Stimulated activated CD4-positive, alpha-beta T cell treated with anti-CD3 and anti-CD28 coated beads, Interleukin-2, amount 100 ng/mL, for 24 hours (primary cell): Measurements from ENCODE around the gene CLCN7.

ENCODE experiments used
- DNase-seq, 2 donors: peaks; one replicate each; pipeline ENCODE4 v3.0.0-alpha.2; 2020

The CLCN7 gene

DNA sequence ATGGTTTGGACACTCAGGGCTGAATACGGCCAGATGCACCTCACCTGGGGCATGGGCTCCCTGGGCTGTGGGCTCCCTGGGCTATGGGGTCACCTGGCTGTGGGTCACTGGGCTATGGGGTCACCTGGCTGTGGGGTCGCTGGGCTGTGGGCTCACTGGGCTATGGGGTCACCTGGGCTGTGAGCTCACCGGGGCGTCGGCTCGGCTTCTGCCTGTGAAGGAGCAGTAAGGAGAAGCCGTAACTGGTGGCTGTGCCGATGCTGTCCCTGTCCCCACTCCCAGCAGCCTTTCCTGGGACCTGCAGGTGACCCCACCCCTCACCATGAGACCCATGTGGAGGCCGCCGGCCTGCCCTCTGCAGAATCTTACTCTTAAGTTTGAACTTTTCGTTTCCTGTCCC, 45.8 kb downstream of the CLCN7 start:
- no peak for DNase-seq

DNA sequence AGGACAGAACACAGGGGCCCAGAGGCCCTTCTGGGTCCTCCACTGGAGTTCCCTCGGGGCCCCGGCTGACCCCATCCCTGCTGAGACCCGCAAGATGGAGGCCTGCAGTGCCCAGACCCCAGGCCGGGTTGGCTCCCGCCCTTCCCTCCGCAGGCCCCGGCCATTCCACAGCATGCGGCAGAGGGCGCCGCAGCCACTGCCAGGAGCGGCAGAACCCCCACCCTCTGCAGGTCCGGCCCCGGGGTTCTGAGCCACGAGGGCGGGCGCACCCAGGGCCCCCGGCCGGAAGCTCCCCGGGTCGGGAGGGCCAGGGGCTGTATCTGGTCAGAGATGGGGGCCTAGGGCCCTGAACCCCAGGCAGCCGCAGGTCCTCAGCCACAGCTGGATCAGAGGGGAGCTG, 46.3 kb downstream of the CLCN7 start:
- peak; percentile 55 to 64 for DNase-seq

DNA sequence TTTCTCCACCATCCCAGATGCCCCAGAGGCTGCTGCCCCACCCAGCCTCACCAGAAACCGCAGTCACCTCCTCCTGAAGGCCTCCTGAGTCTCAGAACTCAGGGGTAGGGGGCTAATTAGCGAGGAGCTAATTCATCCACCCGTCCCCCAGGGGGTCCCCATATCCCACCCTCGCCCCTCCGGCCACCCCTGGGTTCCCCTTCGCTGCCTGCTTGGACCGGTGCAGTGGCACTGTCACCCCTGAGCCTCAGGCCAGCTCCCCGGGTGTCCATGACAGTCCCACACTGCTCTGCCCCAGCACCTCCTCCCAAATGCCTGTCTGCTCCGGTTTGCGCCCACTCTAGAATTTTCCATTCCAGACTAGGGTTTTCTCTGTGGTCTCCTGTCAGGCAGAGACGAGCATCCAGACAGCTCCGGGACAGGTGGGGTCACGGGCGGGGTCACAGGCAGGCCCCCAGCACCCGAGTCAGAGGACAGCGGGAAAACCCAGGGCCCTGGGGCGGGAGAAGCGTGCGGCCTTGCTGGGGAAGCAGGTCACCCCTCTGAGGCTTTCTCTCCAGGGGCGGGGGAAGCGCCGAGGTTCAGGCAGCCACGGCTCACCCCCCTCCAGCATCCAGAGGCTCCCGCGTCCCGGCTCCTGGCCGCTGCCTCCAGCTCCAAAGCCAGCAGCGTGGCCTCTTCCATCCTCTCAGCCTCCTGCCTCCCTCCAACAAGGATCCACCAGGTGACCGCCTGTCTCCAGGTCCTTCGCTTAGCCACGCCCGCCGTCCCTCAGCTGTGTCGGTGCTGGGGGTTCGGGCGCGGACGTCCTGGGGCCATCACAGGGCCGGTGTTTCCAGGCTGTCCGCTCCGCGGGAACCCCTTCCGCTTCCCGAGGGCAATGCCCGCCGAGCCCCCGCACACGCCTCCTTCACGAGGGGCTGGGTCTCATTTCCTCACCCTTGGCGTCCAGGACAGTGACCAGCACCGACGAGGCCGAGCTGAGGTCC, 47.1 kb downstream of the CLCN7 start:
- DNase-seq, result no peak

DNA sequence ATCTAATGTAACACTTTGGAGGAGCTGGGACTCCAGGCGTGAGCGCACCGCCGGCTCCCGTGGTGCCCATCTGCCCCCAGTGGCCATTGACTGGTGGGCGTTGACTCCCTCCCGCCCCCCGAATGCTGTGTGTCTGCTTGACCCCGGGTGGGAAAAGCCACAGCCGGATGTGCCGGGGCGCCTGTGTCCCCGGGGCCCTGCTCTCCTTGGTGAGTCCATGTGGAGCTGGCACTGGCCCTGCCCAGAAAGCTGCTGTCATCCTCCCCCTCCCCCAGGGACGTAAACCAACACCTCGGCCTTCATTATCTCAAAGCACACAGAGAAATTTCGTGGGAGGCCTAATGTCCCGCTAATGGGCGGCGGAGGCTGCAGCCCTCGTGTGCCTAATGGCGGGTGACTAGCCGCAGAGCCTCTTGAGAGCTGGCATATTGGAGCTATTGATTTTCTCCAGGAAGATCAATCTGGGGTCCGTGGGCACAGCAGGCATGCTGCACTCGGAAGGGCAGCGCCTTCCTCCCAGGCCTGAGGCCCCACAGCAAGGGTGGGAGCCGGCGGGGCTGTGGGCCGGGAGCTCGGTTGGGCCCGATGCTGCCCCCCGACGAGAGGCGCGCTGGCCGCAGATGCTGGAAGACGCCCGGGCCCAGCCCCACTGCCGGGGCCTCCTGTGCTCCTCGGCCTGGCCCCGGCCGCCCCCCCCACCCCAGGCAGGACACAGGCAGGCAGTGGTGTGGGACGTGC, 47.9 kb downstream of the CLCN7 start:
- DNase-seq, result no peak

DNA sequence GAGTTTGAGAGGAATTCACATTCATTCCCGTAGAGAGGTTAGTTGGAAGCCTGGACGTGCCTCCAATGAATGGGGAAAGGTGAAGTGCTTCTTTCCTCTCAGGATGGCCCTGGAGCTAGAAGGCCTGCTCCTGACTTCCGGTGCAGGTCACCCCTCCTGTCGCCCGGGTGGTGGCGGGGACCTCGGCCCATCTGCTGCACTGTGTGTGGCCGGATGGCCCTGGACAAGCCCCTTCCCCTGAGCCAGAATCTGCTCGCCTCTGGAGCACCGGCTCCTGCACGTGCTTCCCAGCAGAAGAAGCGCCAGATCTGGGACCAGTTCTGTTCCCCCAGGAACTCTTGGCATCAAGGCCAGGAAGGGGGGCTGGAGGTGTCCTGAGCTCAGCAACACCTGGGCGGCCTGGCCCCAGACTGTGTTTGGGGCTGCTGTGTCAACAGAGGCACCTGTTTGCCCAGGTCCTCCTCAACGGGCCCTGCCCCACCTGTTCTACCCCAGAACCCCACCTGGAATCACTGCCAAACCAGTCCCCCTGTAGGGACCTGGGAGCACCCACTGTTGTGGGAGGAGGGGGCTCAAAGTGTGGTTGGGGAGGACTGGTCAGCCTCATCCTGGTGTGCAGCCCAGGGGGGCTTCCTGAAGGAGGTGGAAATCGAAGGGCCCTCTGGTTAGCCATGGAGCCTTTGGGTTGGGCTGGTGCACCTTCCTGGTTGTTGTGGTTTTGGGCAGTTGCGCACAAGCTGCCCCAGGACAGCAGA, 49.0 kb downstream of the CLCN7 start:
- no peak for DNase-seq

DNA sequence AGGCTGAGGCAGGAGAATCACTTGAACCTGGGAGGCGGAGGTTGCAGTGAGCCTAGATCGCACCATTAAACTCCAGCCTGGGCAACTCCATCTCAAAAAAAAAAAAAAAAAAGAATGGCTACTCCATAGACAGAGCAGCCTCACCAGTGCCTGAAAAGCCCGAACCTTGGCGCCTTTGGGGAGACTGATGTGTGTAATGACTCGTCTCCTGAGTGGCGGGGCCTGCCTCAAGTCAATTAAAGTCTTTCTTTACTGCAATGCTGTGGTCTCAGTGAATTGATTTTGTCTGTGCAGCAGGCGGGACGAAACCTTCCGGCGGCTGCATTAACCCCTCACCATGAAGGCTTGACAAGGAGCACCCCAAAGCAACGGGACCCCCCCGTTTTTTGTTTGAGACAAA, 50.8 kb downstream of the CLCN7 start:
- DNase-seq, result no peak

DNA sequence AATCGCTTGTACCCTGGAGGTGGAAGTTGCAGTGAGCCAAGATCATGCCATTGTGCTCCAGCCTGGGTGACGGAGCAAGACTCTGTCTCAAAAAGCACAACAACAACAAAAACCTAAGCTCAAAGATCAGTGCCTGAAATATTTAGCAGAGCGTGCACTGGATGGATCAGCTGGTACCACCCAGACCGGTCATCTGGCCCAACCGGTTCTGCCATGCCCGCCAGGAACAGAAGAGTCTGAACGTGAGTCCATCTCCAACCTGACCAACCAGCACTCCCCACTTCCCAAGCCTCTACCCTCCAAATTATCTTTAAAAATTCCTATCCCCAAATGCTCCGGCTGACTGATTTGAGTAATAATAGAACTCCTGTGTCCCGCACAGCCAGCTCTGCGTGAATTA, 52.8 kb downstream of the CLCN7 start:
- no peak for DNase-seq

DNA sequence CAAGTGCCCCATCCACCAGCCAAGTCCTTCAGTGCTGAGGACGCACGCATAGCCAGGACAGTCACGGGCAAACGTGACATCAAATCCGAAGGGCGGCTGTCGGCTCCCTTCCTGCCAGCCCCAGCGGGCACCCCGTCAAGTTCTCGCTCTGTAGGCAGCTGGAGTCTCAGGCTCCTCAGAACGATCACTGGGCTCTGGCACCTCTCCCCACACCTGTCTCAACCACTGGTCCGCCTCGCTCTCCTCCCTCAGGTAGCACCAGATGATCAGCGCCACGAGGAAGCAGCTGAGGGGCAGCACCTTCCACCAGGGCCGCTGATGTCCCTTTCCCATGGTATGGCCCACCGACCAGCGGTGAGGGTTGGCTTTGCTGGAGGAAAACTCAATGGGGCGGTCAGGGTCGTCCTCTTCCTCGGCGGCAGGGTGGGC, 54.7 kb downstream of the CLCN7 start:
- peak in 1 of 2 donors; percentile 12 for DNase-seq

DNA sequence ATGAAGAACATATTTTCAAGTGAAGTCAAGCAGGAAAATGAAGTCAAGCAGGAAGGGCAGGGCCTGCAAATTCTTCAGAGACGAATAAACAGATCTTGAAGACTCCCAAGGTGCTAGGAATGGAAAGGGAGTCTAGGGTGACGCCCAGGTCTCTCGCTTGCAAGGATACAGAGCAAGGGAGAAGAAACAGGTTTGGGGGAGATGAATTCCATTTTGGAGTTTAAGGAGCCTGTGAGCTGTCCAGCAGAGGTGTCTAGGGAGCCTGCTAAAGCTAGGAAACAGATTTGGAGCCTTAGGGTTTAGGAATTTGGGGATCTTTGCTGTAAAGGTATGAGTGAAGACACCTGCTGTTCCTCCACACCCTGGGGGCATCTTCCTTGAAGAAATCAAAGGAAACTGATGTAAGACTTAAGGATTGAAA, 58.3 kb downstream of the CLCN7 start:
- DNase-seq, result no peak

DNA sequence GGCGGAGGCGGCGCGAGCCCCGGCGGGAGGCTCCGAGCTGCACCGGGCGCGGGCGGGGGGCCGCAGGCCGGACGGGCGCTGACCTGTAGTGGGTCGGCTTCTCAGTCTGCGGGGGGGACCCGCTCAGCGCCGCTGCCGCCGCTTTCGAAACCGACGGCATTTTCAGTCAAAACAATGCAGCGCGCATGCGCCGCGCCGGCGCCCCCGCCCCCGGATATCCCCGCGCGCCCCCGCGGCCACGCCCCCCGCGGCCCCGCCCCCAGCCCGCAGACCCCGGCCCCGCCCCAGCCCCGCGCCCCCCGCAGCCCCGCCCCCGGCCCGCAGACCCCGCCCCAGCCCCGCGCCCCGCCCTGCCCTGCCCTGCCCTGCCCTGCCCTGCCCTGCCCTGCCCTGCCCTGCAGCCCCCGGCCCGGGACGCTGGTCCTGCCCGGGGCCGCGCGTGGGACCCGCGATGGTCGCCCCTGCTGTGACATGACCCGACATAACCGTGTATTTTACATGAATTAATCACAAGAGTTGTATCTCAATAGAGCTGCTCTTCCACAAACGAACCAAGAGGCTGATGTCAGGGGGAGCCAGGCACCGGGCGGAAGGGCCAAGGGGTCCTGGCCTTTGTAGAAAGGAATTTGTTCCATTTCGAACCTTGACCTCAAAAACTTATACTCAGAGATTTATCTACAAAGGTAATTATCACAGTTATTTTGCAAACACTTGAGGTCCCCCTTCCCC, 60.1 kb downstream of the CLCN7 start, which contains the start of gene UNKL:
Gene UNKL, minus strand, starts transcription at position 173 of the 729 bp plus-strand sequence. Its CDS starts 13 bp downstream, at position 160.
- DNase-seq, result peak; percentile 81

DNA sequence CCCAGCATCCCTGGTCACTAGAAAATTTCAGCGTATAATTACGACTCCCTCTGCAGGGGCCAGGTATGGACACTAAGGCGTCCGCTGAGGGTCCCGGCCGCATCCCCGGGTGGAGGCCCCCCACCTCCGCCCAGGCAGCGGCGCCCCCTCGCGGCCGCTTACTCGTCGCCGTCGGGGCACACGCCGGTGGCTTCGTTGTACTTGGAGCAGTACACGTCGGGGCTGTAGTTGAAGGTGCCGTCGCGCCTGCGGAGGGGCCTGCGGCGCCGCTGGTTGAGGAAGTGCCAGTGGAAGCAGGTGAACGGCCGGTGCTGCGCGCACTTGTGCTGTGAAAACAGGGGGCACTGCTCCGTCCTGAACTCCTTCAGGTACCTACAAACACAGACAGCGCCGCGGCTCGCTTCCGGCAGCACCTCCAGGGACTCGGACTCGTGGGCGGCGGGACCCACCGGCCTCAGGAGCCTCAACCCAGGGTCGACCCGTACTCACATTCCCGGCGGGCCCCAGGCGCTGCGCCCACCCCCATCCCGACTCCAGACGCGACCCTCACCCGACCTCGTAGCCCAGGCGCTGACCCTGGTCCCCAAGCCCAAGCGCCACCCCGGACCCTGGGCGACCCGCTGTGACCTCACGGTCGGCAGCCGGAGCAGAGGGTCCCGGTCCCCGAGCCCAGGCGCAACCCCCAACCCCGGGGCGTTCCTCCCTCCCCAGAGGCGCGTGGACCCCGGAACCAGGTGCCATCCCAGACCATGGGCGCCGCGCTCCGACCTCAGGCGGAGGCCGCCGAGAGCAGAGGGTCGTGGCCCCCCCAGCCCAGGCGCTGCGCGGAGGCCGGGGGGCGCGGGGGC, 60.9 kb downstream of the CLCN7 start:
- DNase-seq, result peak; percentile 70

DNA sequence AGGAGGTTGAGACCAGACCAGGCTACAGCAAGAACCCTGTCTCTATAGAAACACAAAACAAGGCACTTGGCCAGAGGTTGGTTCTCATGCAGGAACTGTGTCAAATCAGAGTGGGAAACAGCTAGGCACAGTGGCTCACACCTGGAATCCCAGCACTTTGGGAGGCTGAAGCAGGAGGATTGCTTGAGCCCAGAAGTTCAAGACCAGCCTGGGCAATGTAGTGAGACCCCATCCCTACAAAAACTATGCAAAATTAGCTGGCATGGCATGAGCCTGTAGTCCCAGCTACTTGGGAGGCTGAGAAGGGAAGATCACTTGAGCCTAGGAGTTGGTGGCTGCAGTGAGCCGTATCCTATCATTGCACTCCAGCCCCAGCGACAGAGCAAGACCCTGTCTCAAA, 62.0 kb downstream of the CLCN7 start:
- DNase-seq, result no peak

DNA sequence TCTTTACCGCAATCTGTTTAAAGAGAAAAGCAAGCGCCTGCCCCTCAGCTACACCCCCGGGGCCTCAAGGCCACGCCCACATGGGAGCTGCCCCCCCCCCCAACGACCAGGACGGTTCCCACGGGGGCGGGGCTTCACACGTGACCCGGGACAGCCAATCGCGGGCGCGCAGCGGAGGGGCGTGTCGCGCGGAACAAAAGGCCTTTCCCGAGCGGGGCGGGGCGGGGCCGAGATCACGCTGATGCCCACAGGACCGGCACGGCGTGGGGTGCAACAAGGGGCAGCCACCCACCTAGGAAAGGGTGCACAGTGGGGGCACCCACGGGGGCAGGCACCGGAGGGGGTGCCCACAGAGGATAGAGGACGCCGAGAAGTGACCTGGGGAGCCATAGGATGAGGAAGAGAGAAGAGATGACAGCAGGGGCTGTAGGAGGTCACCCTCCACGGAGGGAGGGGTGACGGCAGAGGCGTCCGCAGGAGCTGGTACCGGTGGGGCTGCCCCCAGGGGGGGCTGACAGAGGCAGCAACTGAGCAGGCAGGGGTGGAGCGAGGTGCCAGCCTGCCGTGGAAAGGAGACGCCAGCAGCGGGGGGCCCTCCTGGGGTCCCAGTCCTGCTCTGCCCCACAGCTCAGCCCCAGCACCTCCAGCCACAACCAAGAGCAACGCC, 66.5 kb downstream of the CLCN7 start:
- peak; percentile 97 to 98 for DNase-seq

DNA sequence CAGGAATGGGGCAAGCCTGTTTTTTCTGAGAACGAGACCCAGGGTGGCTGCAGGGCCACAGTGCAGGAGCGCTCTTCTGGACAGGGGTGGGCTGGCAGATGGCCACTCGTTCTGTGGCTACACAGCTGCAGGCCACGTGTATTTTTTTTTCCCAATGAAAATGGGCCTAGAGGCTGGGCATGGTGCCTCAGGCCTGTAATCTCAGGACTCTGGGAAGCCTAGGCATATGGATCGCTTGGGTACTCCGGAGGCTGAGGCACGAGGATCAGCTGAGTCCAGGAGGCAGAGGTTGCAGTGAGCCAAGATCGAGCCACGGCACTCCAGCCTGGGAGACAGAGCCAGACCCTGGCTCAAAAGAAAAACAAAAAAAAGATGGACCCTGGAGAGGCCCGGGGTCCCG, 67.1 kb downstream of the CLCN7 start:
- no peak for DNase-seq

DNA sequence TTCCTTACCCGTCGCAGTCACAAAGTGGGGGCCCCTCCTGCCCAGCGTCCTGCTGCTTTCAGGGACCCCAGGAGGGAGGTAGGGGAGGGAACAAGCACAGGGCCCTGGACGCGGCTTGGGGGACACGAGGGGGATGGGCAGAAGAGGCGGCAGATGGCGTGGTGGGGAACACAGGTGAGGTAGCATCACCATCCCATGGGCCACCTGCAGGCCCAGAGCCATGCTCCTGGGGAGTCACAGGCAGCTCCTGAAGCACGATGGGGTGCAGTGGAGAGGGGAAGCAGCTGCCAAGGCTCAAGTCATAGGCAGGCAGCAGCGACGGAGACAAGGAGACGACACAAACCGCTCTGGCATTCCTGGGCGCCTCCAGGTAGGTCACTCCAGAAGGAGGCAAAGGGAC, 71.1 kb downstream of the CLCN7 start:
- no peak for DNase-seq

DNA sequence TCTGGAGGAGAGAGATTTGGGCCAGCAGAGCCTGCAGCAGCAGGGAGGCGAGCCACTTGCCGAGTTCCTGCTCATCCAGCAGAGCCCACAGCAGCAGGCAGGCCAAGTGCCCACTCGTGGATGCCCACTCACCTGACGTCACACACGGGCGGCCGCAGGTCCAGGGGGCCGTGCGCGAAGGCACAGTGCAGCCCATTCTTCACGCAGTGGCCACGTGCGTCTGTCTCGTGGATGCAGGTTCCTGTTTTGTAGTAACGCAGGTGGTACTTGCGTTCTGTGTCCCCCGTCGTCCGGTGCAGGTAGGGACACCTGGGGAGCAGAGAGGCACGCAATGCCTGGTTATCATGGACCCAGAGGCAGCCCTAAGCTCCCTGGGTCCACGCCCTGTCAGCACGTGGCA, 71.8 kb downstream of the CLCN7 start:
- no peak for DNase-seq

DNA sequence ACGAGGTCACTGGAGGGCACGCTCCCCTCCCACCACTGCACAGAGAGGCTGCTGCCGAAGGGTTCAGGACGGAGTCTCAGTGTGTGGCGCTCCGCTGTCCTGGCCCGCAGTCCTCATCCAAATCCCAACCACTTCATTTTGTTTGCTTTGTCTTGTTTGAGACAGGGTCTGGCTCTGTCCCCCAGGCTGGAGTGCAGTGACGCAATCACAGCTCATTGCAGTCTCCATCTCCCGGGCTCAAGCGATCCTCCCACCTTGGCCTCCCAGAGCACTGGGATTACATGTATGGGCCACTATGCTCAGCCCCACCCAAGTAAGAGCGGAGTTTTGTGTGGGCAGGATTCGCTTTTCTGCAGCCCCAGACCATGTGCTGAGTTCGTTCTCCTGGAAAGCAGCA, 73.1 kb downstream of the CLCN7 start:
- DNase-seq, result no peak

DNA sequence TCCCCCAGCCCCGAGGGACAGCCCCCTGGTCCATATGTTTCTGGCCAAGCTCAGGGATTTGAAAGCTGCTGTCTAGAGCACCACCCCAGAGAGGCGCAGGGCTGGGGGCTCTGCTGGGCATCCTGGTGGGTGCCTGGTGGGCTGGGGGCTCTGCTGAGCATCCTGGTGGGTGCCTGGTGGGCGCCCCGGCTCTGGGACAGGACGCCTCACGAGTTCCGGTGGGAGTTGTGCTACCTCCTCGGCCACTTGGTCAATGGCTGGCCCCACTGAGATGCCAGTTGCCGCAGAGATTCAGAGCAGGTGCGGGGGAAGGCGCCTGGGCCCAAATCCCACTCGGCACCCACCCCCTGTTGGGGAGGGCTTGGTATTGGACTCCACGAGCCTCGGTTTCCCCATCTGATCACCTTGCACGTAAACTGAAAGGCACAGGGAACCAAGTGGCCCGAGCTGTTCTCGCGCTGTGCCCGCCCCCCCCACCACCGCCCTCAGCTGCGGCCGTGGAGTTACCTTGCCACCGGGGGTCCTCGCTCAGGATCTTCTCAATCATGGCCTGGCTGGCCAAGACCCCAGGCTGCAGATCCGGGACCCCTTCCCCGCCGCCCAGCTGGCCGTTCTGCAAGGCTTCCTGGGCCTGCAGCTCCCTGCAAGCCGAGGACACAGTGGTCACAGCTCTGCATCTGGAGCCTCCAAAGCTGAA, 73.6 kb downstream of the CLCN7 start:
- no peak for DNase-seq

DNA sequence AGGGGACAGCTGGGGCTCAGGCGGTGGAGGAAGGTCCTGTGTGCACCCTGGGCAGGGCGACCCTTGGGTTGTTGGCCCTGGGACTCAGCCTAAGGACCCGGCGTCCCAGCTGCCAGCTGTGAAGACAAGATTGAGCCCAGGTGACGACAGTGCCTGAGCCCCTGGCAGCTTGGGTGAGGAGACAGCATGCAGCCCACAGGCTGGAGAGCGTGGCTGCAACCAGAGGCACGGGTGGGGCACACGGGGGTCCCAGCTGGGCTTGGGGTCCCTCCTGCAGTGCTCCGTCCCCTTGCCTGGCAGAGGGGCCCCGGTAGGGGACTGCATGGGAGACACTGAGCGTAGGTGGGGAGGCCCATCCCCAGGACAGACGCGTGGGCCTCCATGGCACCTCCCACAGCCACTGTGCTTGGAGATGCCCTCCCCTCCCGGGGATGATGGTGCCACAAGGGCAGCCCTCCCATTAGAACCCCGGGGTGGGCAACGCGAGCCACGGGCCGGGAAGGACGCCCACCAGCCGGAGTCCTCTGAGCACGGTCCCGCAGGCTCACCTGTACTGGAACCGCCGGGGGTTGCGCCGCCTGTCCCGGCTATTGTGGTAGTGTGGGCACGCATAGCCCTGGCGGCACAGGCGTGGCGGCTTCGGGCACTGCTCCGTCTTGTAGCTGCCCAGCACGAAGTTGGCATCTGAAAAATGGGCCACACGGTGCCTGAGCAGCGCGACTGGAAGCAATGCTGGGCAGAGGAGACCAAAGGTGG, 75.8 kb downstream of the CLCN7 start:
- DNase-seq, result no peak
